ENCODE results near the gene SHCBP1L.

- TF ChIP-seq CTCF (IDR thresholded peaks at IDR 0.05) (no peak), EZH2 (IDR thresholded peaks at IDR 0.05; ENCODE audit: borderline replicate concordance, insufficient read depth, low read depth, low read length, poor library complexity, severe bottlenecking) (no peak)
Measured at GRCh38 chr1:182996816-182997215, 43.9 kb upstream of the SHCBP1L start.

All from B cell (primary cell).